ENCODE measurements around the gene ITPR3. TPM values are rescaled to one million over a fixed set of nuclear protein-coding genes. Genes with fewer than 3 reads are reported as not detected.

Gene ITPR3
- total RNA-seq, 1 donor from 2014 or later = 17.7 TPM

GRCh38 chr6:33678233-33678931, 57.3 kb downstream of the ITPR3 start:
- Histone ChIP-seq H3K4me2 (ENCODE audit: low read length) (no peak overlapping the region), H3K9me3 (ENCODE audit: insufficient read depth, low read depth, low read length) (no peaks in the 10 kb centered on the region), H3K4me3 (ENCODE audit: insufficient read depth, low read depth, low read length) (no peak overlapping the region), H3K27ac (ENCODE audit: low read depth, low read length) (no peak overlapping the region), H3K27me3 (ENCODE audit: insufficient read depth, low read length) (no peaks in the 10 kb centered on the region), H3K9ac (ENCODE audit: low read length) (no peak overlapping the region), H3K79me2 (ENCODE audit: insufficient read depth, low read length) (no peaks in the 10 kb centered on the region), H3K36me3 (ENCODE audit: insufficient read depth, low read length) (no peaks in the 10 kb centered on the region), H2AFZ (ENCODE audit: low read depth, low read length) (no peak overlapping the region), H4K20me1 (ENCODE audit: insufficient read depth, low read length) (no peaks in the 10 kb centered on the region), H3K4me1 (ENCODE audit: insufficient read depth, low read length) (peaks cover 22% of the 10 kb centered on the region)
- FAIRE-seq (no peak), DNase-seq (ENCODE audit: low read depth) (no peak)
- H3K4me1 Mint-ChIP-seq (ENCODE audit: low read depth, unreplicated experiment) = peaks cover 9% of the 10 kb centered on the region
- H3K27me3 Mint-ChIP-seq (ENCODE audit: low read depth, unreplicated experiment) = no peaks in the 10 kb centered on the region
- TF ChIP-seq, protein P1, sequence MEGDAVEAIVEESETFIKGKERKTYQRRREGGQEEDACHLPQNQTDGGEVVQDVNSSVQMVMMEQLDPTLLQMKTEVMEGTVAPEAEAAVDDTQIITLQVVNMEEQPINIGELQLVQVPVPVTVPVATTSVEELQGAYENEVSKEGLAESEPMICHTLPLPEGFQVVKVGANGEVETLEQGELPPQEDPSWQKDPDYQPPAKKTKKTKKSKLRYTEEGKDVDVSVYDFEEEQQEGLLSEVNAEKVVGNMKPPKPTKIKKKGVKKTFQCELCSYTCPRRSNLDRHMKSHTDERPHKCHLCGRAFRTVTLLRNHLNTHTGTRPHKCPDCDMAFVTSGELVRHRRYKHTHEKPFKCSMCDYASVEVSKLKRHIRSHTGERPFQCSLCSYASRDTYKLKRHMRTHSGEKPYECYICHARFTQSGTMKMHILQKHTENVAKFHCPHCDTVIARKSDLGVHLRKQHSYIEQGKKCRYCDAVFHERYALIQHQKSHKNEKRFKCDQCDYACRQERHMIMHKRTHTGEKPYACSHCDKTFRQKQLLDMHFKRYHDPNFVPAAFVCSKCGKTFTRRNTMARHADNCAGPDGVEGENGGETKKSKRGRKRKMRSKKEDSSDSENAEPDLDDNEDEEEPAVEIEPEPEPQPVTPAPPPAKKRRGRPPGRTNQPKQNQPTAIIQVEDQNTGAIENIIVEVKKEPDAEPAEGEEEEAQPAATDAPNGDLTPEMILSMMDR (IDR thresholded peaks at IDR 0.05; ENCODE audit: insufficient read depth, low read depth, low read length) = no peak
- no peak for TF ChIP-seq EZH2 (IDR thresholded peaks at IDR 0.05; ENCODE audit: insufficient read depth, low read length)
- no peak overlapping the region for H3K27ac Mint-ChIP-seq (ENCODE audit: unreplicated experiment)
- no peaks in the 10 kb centered on the region for H3K9me3 Mint-ChIP-seq (ENCODE audit: unreplicated experiment)
- peaks cover 30% of the 10 kb centered on the region for H3K36me3 Mint-ChIP-seq (ENCODE audit: low read depth, unreplicated experiment)
- H3K4me3 Mint-ChIP-seq (ENCODE audit: unreplicated experiment) = no peak overlapping the region

DNA sequence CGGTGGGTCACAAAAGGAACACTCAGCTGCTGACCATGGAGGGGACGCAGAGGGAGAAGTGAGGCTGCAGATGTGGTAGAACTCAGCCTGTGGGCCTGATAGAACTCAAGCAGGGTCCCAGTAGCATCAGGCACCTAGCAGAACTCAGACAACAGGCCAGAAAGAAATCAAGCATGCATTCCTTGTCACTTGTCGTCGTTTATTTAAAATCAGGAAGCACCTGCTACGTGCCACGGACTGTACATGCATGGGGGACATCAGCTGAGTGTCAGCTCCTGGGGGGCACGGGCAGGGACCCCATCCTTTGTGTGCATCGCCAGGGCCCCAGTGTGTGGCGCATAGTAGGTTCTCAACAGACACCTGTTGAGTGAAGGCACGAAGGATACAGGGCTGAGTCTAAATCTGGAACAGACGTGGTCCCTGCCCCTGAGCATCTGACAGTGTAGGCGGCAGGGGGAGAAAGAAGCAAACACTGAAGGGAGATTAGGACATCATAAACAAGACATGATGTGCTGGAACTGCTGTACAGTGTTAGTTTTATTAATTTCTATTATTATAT, 57.9 kb downstream of the ITPR3 start:
- Histone ChIP-seq H3K9me3 (ENCODE audit: insufficient read depth, low read depth, low read length) (no peaks in the 10 kb centered on the region), H3K4me2 (ENCODE audit: low read length) (no peak overlapping the region), H3K9ac (ENCODE audit: low read length) (no peak overlapping the region), H3K4me3 (ENCODE audit: insufficient read depth, low read depth, low read length) (no peak overlapping the region), H3K27me3 (ENCODE audit: insufficient read depth, low read length) (no peaks in the 10 kb centered on the region), H3K27ac (ENCODE audit: low read depth, low read length) (no peak overlapping the region), H2AFZ (ENCODE audit: low read depth, low read length) (no peak overlapping the region), H3K36me3 (ENCODE audit: insufficient read depth, low read length) (no peaks in the 10 kb centered on the region), H3K79me2 (ENCODE audit: insufficient read depth, low read length) (no peaks in the 10 kb centered on the region), H4K20me1 (ENCODE audit: insufficient read depth, low read length) (no peaks in the 10 kb centered on the region), H3K4me1 (ENCODE audit: insufficient read depth, low read length) (peaks cover 18% of the 10 kb centered on the region)
- TF ChIP-seq, protein P1 (IDR thresholded peaks at IDR 0.05; ENCODE audit: insufficient read depth, low read depth, low read length) = no peak
- no peak for TF ChIP-seq EZH2 (IDR thresholded peaks at IDR 0.05; ENCODE audit: insufficient read depth, low read length)
- peaks cover 6% of the 10 kb centered on the region for H3K4me1 Mint-ChIP-seq (ENCODE audit: low read depth, unreplicated experiment)
- no peaks in the 10 kb centered on the region for H3K9me3 Mint-ChIP-seq (ENCODE audit: unreplicated experiment)
- FAIRE-seq = no peak
- H3K27me3 Mint-ChIP-seq (ENCODE audit: low read depth, unreplicated experiment) = no peaks in the 10 kb centered on the region
- no peak overlapping the region for H3K4me3 Mint-ChIP-seq (ENCODE audit: unreplicated experiment)
- DNase-seq (ENCODE audit: low read depth) = no peak
- H3K27ac Mint-ChIP-seq (ENCODE audit: unreplicated experiment) = no peak overlapping the region
- H3K36me3 Mint-ChIP-seq (ENCODE audit: low read depth, unreplicated experiment) = peaks cover 30% of the 10 kb centered on the region

GRCh38 chr6:33679761-33680160, 58.6 kb downstream of the ITPR3 start:
- Histone ChIP-seq H3K27ac (ENCODE audit: low read depth, low read length) (no peak overlapping the region), H3K79me2 (ENCODE audit: insufficient read depth, low read length) (no peaks in the 10 kb centered on the region), H3K9ac (ENCODE audit: low read length) (no peak overlapping the region), H3K4me2 (ENCODE audit: low read length) (no peak overlapping the region), H4K20me1 (ENCODE audit: insufficient read depth, low read length) (no peaks in the 10 kb centered on the region), H3K27me3 (ENCODE audit: insufficient read depth, low read length) (no peaks in the 10 kb centered on the region), H3K9me3 (ENCODE audit: insufficient read depth, low read depth, low read length) (no peaks in the 10 kb centered on the region), H3K4me1 (ENCODE audit: insufficient read depth, low read length) (peaks cover 16% of the 10 kb centered on the region), H2AFZ (ENCODE audit: low read depth, low read length) (no peak overlapping the region), H3K4me3 (ENCODE audit: insufficient read depth, low read depth, low read length) (no peak overlapping the region), H3K36me3 (ENCODE audit: insufficient read depth, low read length) (no peaks in the 10 kb centered on the region)
- DNase-seq (ENCODE audit: low read depth) (no peak), FAIRE-seq (no peak)
- no peaks in the 10 kb centered on the region for H3K4me1 Mint-ChIP-seq (ENCODE audit: low read depth, unreplicated experiment)
- H3K27me3 Mint-ChIP-seq (ENCODE audit: low read depth, unreplicated experiment) = no peaks in the 10 kb centered on the region
- TF ChIP-seq EZH2 (IDR thresholded peaks at IDR 0.05; ENCODE audit: insufficient read depth, low read length) = no peak
- no peak overlapping the region for H3K27ac Mint-ChIP-seq (ENCODE audit: unreplicated experiment)
- peaks cover 30% of the 10 kb centered on the region for H3K36me3 Mint-ChIP-seq (ENCODE audit: low read depth, unreplicated experiment)
- H3K9me3 Mint-ChIP-seq (ENCODE audit: unreplicated experiment) = no peaks in the 10 kb centered on the region
- H3K4me3 Mint-ChIP-seq (ENCODE audit: unreplicated experiment) = no peak overlapping the region
